Esophagus muscularis mucosa (tissue), 4 donors: ENCODE results near the gene ITGAX. TPM values are rescaled to one million over a fixed set of nuclear protein-coding genes. Genes with fewer than 3 reads are reported as not detected.

ENCODE experiments used
- DNase-seq: peaks from one replicate; pipeline ENCODE4 v3.0.0-alpha.2; 2017; ENCODE audit errors: extremely low spot score
- H3K27ac ChIP-seq, 4 donors: fragments of 200-600 bp; sonication (generic); replicated peaks in 1 of 4; 1 replicate in 3 of 4; 2 replicates in 1 of 4; pipeline ENCODE4 v1.5.1; 2016 to 2019; ENCODE audit warnings: mild to moderate bottlenecking in 1 of 4
- H3K27me3 ChIP-seq, 4 donors: fragments of 200-600 bp; sonication (generic); one replicate each; pipeline versions ENCODE4 v1.5.1 to v1.6.0; 2016 to 2019
- H3K36me3 ChIP-seq, 4 donors: fragments of 200-600 bp; sonication (generic); one replicate each; pipeline ENCODE4 v1.5.1; 2016 to 2019
- H3K4me1 ChIP-seq, 4 donors: fragments of 200-600 bp; sonication (generic); one replicate each; pipeline ENCODE4 v1.5.1; 2016 to 2019
- H3K4me3 ChIP-seq, 4 donors: fragments of 200-600 bp; sonication (generic); 1 replicate in 2 of 4; 2 replicates in 2 of 4; pipeline ENCODE4 v1.5.1; 2016 to 2019; ENCODE audit warnings: mild to moderate bottlenecking in 4 of 4, moderate library complexity in 1 of 4
- H3K9me3 ChIP-seq, 4 donors: fragments of 200-600 bp; sonication (generic); 1 replicate in 3 of 4; 2 replicates in 1 of 4; pipeline ENCODE4 v1.5.1; 2016 to 2019
- EP300 ChIP-seq: sonication (generic); formaldehyde crosslinking; IDR thresholded peaks from one replicate; pipeline ENCODE4 v1.6.1; 2017; ENCODE audit warnings: antibody characterized with exemption
- POLR2A ChIP-seq: fragments of 450-650 bp; IDR thresholded peaks from one replicate; pipeline ENCODE4 v1.6.1; 2017; ENCODE audit warnings: antibody characterized with exemption, moderate library complexity, mild to moderate bottlenecking, low read depth
- POLR2AphosphoS5 ChIP-seq, 2 donors: sonication (generic); formaldehyde crosslinking; IDR thresholded peaks; one replicate each; pipeline ENCODE4 v1.6.1; 2017; ENCODE audit warnings: antibody characterized with exemption in 2 of 2
- WGBS: methylation state at CpG from one replicate; pipeline ENCODE4 v1.1.5; 2018; 5-methylcytosine and 5-hydroxymethylcytosine counted together
- intact Hi-C: fragments of 100-400 bp; cut with DNase I; formaldehyde crosslinking; loops from one replicate; pipeline ENCODE4 v1.15.1; 2023
- total RNA-seq, 4 donors: library from RNA; depleted of rRNA; stranded (reverse); fragments of >200 nt; gene quantifications; one replicate each; pipeline versions ENCODE4 v1.1.0 to v1.2.1, GENCODE V29; 2016
- TF ChIP-seq, protein P1 (sequence below), 3 experiments: fragments of 200-600 bp in 2 of 3; fragments of 450-650 bp in 1 of 3; sonication (generic) in 2 of 3; IDR thresholded peaks; one replicate each; pipeline ENCODE4 v1.5.1; 2017 to 2019; ENCODE audit warnings: antibody characterized with exemption in 3 of 3, mild to moderate bottlenecking in 2 of 3, moderate library complexity in 1 of 3

ITGAX gene
- total RNA-seq, 4 donors from 2014 or later: 0.71 to 11.3 (median 3.4) TPM

GRCh38 chr16:31430380-31431052 is 75.5 kb downstream of the ITGAX start:
- intact Hi-C loops: no loop called here
- WGBS: 65% methylated on average over 5 of the region's 5 CpGs

More at GRCh38 chr16:31430380-31431052, 75.5 kb downstream of the ITGAX start:
- Histone ChIP-seq H3K4me3 (no peak overlapping the region), H3K27me3 (no peaks in the 10 kb centered on the region), H3K4me1 (peaks cover 5 to 14% (median 12%) of the 10 kb centered on the region in 4 donors), H3K9me3 (no peaks in the 10 kb centered on the region), H3K27ac (no peak overlapping the region), H3K36me3 (peaks cover 0 to 4% (median 0%) of the 10 kb centered on the region in 4 donors)
- TF ChIP-seq, protein P1, sequence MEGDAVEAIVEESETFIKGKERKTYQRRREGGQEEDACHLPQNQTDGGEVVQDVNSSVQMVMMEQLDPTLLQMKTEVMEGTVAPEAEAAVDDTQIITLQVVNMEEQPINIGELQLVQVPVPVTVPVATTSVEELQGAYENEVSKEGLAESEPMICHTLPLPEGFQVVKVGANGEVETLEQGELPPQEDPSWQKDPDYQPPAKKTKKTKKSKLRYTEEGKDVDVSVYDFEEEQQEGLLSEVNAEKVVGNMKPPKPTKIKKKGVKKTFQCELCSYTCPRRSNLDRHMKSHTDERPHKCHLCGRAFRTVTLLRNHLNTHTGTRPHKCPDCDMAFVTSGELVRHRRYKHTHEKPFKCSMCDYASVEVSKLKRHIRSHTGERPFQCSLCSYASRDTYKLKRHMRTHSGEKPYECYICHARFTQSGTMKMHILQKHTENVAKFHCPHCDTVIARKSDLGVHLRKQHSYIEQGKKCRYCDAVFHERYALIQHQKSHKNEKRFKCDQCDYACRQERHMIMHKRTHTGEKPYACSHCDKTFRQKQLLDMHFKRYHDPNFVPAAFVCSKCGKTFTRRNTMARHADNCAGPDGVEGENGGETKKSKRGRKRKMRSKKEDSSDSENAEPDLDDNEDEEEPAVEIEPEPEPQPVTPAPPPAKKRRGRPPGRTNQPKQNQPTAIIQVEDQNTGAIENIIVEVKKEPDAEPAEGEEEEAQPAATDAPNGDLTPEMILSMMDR (IDR thresholded peaks at IDR 0.05): no peak
- TF ChIP-seq POLR2AphosphoS5 (IDR thresholded peaks at IDR 0.05) (no peak), POLR2A (no peak), EP300 (no peak)
- no peak for DNase-seq

Other genes starting within 250 kb of the ITGAX start
- 10 to 100 TPM; 34.1 to 73.7 (median 51.4) TPM for gene BCKDK, start 246.8 kb upstream of the ITGAX start, total RNA-seq
- gene KAT8, start 237.5 kb upstream of the ITGAX start, total RNA-seq: 10 to 100 TPM; 61.0 to 83.4 (median 72.6) TPM
- gene PRSS8, start 219.4 kb upstream of the ITGAX start, total RNA-seq: under 1 TPM in 1 of 4 donors, not detected in 3; 0.34 TPM
- gene PRSS36, start 205.1 kb upstream of the ITGAX start, total RNA-seq: 1 to 10 TPM; 2.7 to 8.4 (median 5.1) TPM
- gene FUS, start 175.0 kb upstream of the ITGAX start, total RNA-seq: 10 to 100 TPM; 24.0 to 45.1 (median 34.2) TPM
- 10 to 100 TPM; 14.5 to 28.9 (median 22.9) TPM for gene PYCARD, start 152.4 kb upstream of the ITGAX start, total RNA-seq
- under 1 TPM in 2 of 4 donors, not detected in 2; under 0.01 to 0.84 TPM for gene TRIM72, start 141.1 kb upstream of the ITGAX start, total RNA-seq
- gene PYDC1, start 138.0 kb upstream of the ITGAX start, total RNA-seq: not detected
- gene ITGAM, start 95.2 kb upstream of the ITGAX start, total RNA-seq: 10 to 100 TPM; 12.2 to 25.2 (median 14.9) TPM
- gene ITGAD, start 38.2 kb downstream of the ITGAX start, total RNA-seq: under 1 TPM in 1 of 4 donors, not detected in 3; 0.50 TPM
- 1 to 10 TPM in 1 of 4 donors, not detected in 3; 1.3 TPM for gene COX6A2, start 73.2 kb downstream of the ITGAX start, total RNA-seq
- 1 to 10 TPM in 2 of 4 donors, under 1 TPM in 2; 0.50 to 1.9 (median 1.3) TPM for gene ZNF843, start 87.6 kb downstream of the ITGAX start, total RNA-seq
- gene ARMC5, start 104.3 kb downstream of the ITGAX start, total RNA-seq: 10 to 100 TPM in 2 of 4 donors, 1 to 10 TPM in 2; 5.4 to 13.4 (median 9.9) TPM
- gene TGFB1I1, start 117.0 kb downstream of the ITGAX start, total RNA-seq: 100 to 1,000 TPM; 255 to 471 (median 274) TPM
- under 1 TPM in 3 of 4 donors, not detected in 1; 0.13 to 0.66 (median 0.34) TPM for gene SLC5A2, start 127.9 kb downstream of the ITGAX start, total RNA-seq
- 10 to 100 TPM; 32.4 to 51.3 (median 43.6) TPM for gene RUSF1, start 153.2 kb downstream of the ITGAX start, total RNA-seq
- 1 to 10 TPM in 1 of 4 donors, not detected in 3; 1.2 TPM for gene AHSP, start 172.7 kb downstream of the ITGAX start, total RNA-seq